Measurements from ENCODE around the gene GDF15.
"Not testable (repeated sequence)": the region's sequence is repeated elsewhere in the genome, so short reads cannot be mapped to it uniquely, and the experiment has no call there.

Gene GDF15

DNA sequence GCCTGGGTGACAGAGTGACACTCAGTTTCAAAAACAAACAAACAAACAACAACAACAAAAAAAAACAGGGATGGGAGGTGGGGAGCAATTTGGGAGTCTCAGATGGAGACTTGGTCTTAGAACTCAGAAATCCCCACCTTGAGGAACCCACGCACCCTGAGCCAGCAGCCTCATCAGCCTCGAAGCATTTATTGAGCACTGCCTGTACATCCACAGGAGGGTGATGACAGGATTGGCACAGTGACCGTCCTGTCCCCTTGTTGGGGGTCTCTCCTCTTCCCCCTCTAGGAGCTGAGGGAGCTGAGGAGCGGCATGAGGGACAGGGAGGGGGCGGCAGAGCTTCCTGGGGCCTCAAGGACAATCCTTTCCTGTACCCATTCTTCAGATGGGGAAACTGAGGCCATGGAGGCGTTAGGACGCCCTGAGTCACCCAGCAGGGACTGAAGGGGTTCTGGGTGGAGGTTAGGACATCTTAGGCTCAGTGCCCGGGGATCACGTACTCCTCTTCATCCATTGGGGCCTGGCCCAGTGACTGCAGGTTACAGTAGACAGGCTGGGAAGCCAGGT lies 5.6 kb downstream of the GDF15 start:
- Histone ChIP-seq H3K9me3 (ENCODE audit: control insufficient read depth in 1 of 2, low read length in 2 of 2) (no peaks in the 10 kb centered on the region), H3K27me3 (ENCODE audit: control insufficient read depth in 1 of 2, insufficient read depth in 2 of 2, low read length in 2 of 2) (peaks cover 0 to 5% of the 10 kb centered on the region in 2 donors), H3K36me3 (ENCODE audit: control insufficient read depth in 1 of 2, insufficient read depth in 2 of 2, low read length in 2 of 2) (peaks cover 0 to 5% of the 10 kb centered on the region in 2 donors), H3K27ac (ENCODE audit: low read depth, low read length) (no peak overlapping the region), H3K4me1 (ENCODE audit: control insufficient read depth in 1 of 2, insufficient read depth in 2 of 2, low read length in 2 of 2) (peaks cover 6 to 29% of the 10 kb centered on the region in 2 donors), H3K9ac (ENCODE audit: low read depth in 1 of 2, low read length in 2 of 2) (no peak overlapping the region), H3K4me3 (ENCODE audit: low read depth in 1 of 2, low read length in 2 of 2) (no peak overlapping the region)

DNA sequence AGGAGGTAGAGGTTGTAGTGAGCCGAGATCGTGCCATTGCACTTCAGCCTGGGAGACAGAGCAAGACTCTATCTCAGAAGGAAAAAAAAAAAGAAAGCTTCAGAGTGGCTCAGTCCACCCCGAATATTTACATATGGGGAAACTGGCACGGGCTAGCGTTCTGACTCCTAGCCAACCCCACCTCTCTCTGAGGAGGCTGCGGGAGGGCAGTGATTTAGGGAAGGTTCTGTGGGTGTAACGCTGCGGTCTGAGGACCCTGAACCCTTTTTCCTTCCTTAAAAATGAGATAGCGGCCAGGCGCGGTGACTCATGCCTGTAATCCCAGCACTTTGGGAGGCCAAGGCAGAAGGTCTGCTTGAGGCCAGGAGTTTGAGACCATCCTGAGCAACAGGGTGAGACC lies 6.5 kb downstream of the GDF15 start:
- peaks cover 6 to 12% of the 10 kb centered on the region in 2 donors for H3K27me3 ChIP-seq (ENCODE audit: control insufficient read depth in 1 of 2, insufficient read depth in 2 of 2, low read length in 2 of 2)
- H3K9ac ChIP-seq (ENCODE audit: low read depth in 1 of 2, low read length in 2 of 2): no peak overlapping the region
- H3K27ac ChIP-seq (ENCODE audit: low read depth, low read length): no peak overlapping the region
- no peaks in the 10 kb centered on the region for H3K9me3 ChIP-seq (ENCODE audit: control insufficient read depth in 1 of 2, low read length in 2 of 2)
- peaks cover 5 to 34% of the 10 kb centered on the region in 2 donors for H3K4me1 ChIP-seq (ENCODE audit: control insufficient read depth in 1 of 2, insufficient read depth in 2 of 2, low read length in 2 of 2)
- H3K36me3 ChIP-seq (ENCODE audit: control insufficient read depth in 1 of 2, insufficient read depth in 2 of 2, low read length in 2 of 2): peaks cover 0 to 5% of the 10 kb centered on the region in 2 donors
- H3K4me3 ChIP-seq (ENCODE audit: low read depth in 1 of 2, low read length in 2 of 2): no peak overlapping the region

DNA sequence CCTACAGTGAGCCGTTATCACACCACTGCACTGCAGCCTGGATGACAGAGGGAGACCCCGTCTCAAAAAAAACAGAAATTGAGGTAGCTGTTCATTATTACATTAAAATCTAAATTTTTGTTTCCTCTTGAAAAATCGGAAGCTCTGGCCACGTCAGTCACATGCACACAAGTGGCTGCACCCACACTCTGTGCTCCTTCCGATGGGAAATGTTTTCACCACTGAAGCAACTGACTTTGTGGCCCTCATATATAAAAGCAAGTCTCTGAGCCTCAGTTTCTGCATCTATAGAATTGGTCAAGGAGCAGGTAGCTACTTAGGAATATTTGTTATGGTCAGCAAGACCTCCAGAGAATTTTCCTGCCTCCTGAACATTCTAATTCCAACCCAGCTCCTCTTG lies 7.0 kb downstream of the GDF15 start:
- Histone ChIP-seq H3K4me3 (ENCODE audit: low read depth in 1 of 2, low read length in 2 of 2) (no peak overlapping the region), H3K9ac (ENCODE audit: low read depth in 1 of 2, low read length in 2 of 2) (no peak overlapping the region), H3K36me3 (ENCODE audit: control insufficient read depth in 1 of 2, insufficient read depth in 2 of 2, low read length in 2 of 2) (peaks cover 0 to 5% of the 10 kb centered on the region in 2 donors), H3K9me3 (ENCODE audit: control insufficient read depth in 1 of 2, low read length in 2 of 2) (no peaks in the 10 kb centered on the region), H3K27ac (ENCODE audit: low read depth, low read length) (no peak overlapping the region), H3K4me1 (ENCODE audit: control insufficient read depth in 1 of 2, insufficient read depth in 2 of 2, low read length in 2 of 2) (peaks cover 10 to 33% of the 10 kb centered on the region in 2 donors), H3K27me3 (ENCODE audit: control insufficient read depth in 1 of 2, insufficient read depth in 2 of 2, low read length in 2 of 2) (peaks cover 6 to 12% of the 10 kb centered on the region in 2 donors)

DNA sequence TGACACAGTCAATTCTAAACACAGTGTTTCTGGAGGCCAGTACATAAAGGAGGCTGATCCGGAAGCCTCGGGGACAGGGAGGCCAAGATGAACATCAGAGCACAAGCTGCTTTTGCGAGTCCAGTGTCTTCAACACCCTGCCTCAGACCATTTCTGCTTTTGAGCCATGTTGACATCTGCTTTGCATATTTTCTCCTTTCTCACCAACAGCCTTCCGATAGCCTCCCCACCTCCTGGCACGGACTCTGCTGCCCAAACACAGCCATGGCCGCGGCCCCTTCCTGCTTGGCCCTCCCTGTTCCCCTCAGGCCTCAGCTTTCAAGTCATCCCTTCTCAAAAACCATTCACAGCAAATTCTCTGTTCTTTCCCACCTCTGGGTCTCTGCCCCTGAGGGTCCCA lies 7.9 kb downstream of the GDF15 start:
- peaks cover 6 to 12% of the 10 kb centered on the region in 2 donors for H3K27me3 ChIP-seq (ENCODE audit: control insufficient read depth in 1 of 2, insufficient read depth in 2 of 2, low read length in 2 of 2)
- no peaks in the 10 kb centered on the region for H3K9me3 ChIP-seq (ENCODE audit: control insufficient read depth in 1 of 2, low read length in 2 of 2)
- no peak overlapping the region for H3K9ac ChIP-seq (ENCODE audit: low read depth in 1 of 2, low read length in 2 of 2)
- no peak overlapping the region for H3K27ac ChIP-seq (ENCODE audit: low read depth, low read length)
- H3K4me3 ChIP-seq (ENCODE audit: low read depth in 1 of 2, low read length in 2 of 2): peak overlapping the region in 1 of 2 donors; percentile 1
- peaks cover 0 to 5% of the 10 kb centered on the region in 2 donors for H3K36me3 ChIP-seq (ENCODE audit: control insufficient read depth in 1 of 2, insufficient read depth in 2 of 2, low read length in 2 of 2)
- H3K4me1 ChIP-seq (ENCODE audit: control insufficient read depth in 1 of 2, insufficient read depth in 2 of 2, low read length in 2 of 2): peaks cover 10 to 25% of the 10 kb centered on the region in 2 donors

DNA sequence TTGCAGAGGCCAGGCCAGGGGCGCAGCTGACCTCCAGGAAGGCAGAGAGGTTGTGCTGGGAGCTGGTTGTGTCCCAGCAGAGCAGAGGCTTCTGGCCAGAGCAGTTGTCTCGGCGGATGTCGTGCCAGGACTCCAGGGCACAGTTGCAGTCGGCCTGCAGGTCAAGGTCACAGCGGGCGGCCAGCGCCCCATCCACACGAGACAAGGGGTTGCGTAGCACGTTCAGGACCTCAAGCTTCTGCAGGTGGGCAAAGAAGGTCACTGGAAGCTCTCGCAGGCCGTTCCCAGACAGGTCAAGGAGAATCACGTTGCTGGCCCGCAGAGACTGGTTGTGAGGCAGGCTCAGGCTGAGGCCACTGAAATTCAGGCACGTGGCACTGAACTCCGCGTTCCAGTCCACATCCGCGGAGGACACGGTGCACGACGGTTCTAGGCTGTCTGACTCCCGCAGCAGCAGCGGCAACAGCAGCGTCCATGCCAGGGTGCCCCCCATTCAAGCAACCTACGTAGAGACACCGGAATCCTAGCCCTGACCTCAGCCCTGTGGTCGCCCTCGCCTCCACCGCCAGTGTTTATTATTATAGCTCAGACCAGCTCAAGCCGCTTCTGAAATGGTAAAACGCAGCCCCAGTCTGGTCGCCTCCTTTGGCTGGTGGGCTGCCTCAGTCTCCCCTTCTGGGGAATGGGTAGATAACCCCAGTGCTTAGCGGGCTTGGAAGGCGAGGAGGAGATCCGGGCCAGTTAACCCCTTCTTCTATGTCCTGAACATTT lies 10.7 kb downstream of the GDF15 start:
- Histone ChIP-seq H3K9me3 (ENCODE audit: control insufficient read depth in 1 of 2, low read length in 2 of 2) (no peaks in the 10 kb centered on the region), H3K27me3 (ENCODE audit: control insufficient read depth in 1 of 2, insufficient read depth in 2 of 2, low read length in 2 of 2) (peaks cover 6 to 12% of the 10 kb centered on the region in 2 donors), H3K4me3 (ENCODE audit: low read depth in 1 of 2, low read length in 2 of 2) (peak overlapping the region; percentile 37 to 48), H3K9ac (ENCODE audit: low read depth in 1 of 2, low read length in 2 of 2) (peak overlapping the region; percentile 10 to 43), H3K36me3 (ENCODE audit: control insufficient read depth in 1 of 2, insufficient read depth in 2 of 2, low read length in 2 of 2) (no peaks in the 10 kb centered on the region), H3K27ac (ENCODE audit: low read depth, low read length) (no peak overlapping the region), H3K4me1 (ENCODE audit: control insufficient read depth in 1 of 2, insufficient read depth in 2 of 2, low read length in 2 of 2) (peaks cover 10 to 24% of the 10 kb centered on the region in 2 donors)

DNA sequence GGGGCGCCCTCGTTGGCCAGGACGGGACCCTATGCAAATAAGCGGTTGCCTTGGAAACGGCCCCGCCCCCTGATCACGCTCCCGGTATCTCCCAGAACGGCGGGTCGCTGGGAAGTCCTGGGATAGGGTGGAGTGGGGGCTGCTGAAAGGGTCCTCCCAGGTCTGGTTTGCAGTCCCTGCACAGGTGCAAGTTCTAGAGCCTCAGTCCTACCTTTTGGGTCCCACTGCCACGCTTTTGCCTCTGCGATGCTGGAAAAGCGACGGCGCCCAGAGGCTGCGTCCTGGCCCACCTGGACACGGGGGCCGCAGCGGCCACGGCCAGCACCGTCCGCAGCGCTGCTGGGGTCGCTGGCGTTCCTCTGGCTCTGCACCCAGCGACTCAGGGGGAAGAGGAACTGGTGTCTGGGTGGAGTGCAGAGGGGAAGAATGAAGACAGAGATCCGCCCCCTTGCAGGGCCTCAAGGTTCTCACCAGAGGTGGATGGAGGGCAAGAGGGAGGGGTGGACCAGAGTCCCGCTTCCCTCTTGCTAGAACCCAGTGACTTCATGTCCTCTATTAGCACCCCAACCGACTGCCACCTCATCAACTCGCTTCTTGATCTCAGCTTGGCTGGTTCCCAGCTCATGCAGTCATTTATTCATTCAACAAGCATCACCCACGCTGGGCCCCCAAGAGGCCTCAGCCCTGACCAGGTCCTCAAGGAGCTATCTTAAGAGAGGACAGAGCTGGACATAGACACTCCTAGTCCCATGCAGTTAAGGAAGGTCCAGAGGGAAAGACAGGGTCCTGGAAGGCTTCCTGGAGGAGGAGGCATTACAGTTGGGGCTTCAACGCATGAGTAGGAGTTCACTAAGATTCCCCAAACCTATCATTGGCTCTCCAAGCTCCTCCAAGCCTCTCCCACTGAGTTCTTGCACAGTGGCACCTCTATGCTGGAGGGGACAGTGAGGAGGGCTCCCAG lies 11.6 kb downstream of the GDF15 start, which contains the start of gene LRRC25:
Gene LRRC25, minus strand, starts transcription at position 381 of the 961 bp plus-strand sequence. CDS start 659 bp downstream, outside the sequence.
- peaks cover 6 to 12% of the 10 kb centered on the region in 2 donors for H3K27me3 ChIP-seq (ENCODE audit: control insufficient read depth in 1 of 2, insufficient read depth in 2 of 2, low read length in 2 of 2)
- peak within 1 kb of the TSS; percentile 10 to 43 for H3K9ac ChIP-seq (ENCODE audit: low read depth in 1 of 2, low read length in 2 of 2)
- H3K4me3 ChIP-seq (ENCODE audit: low read depth in 1 of 2, low read length in 2 of 2): peak within 1 kb of the TSS; percentile 37 to 48
- no peak within 1 kb of the TSS for H3K27ac ChIP-seq (ENCODE audit: low read depth, low read length)
- H3K36me3 ChIP-seq (ENCODE audit: control insufficient read depth in 1 of 2, insufficient read depth in 2 of 2, low read length in 2 of 2): no peaks in the 10 kb centered on the region
- peaks cover 18 to 19% of the 10 kb centered on the region in 2 donors for H3K4me1 ChIP-seq (ENCODE audit: control insufficient read depth in 1 of 2, insufficient read depth in 2 of 2, low read length in 2 of 2)
- H3K9me3 ChIP-seq (ENCODE audit: control insufficient read depth in 1 of 2, low read length in 2 of 2): no peaks in the 10 kb centered on the region

DNA sequence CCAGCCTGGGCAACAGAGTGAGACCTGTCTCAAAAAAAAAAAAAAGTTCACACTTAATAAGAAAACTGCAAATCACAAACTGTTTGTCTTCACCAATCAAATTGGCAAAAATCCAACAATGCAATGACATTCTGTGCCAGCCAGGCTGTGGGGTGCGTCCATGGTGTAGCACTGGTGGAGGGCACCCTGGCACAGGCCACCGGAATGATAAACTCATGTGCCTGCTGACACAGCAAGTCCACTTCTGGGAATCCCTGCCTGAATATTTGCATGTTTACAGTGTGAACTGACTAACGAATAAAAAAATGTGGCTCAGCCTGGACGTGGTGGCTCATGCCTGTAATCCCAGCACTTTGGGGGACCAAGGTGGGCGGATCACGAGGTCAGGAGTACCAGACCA lies 13.1 kb downstream of the GDF15 start:
- no peak overlapping the region for H3K27ac ChIP-seq (ENCODE audit: low read depth, low read length)
- H3K4me3 ChIP-seq (ENCODE audit: low read depth in 1 of 2, low read length in 2 of 2): no peak overlapping the region
- peaks cover 6 to 12% of the 10 kb centered on the region in 2 donors for H3K27me3 ChIP-seq (ENCODE audit: control insufficient read depth in 1 of 2, insufficient read depth in 2 of 2, low read length in 2 of 2)

DNA sequence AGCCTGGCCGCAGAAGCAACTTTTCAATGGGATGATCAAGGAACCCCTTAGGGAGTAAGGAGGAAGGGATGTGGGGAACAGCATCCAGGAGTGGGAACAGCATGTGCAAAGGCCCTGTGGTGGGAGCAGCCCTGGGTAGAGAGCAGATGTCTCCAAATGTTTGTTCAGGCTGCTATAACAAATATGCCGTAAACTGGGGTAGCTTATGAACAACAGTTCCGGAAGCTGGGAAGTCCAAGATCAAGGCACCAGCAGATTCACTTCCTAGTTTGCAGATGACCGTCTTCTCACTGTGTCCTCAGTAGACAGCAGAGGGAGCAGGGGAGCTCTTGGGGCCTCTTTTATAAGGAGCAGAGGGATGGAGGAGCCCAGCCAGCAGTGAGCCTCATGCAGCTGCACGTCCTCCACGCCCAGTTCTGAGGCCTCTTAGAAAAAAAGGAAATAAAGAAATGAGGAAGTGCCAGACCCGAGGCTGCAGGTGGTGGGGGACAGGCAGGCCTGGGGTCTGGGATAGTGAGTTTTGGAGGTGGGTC lies 15.7 kb downstream of the GDF15 start:
- no peak overlapping the region for H3K4me3 ChIP-seq (ENCODE audit: low read depth in 1 of 2, low read length in 2 of 2)
- H3K9me3 ChIP-seq (ENCODE audit: control insufficient read depth in 1 of 2, low read length in 2 of 2): no peaks in the 10 kb centered on the region
- H3K27me3 ChIP-seq (ENCODE audit: control insufficient read depth in 1 of 2, insufficient read depth in 2 of 2, low read length in 2 of 2): peaks cover 6 to 7% of the 10 kb centered on the region in 2 donors
- peaks cover 9 to 20% of the 10 kb centered on the region in 2 donors for H3K4me1 ChIP-seq (ENCODE audit: control insufficient read depth in 1 of 2, insufficient read depth in 2 of 2, low read length in 2 of 2)
- H3K36me3 ChIP-seq (ENCODE audit: control insufficient read depth in 1 of 2, insufficient read depth in 2 of 2, low read length in 2 of 2): no peaks in the 10 kb centered on the region
- H3K27ac ChIP-seq (ENCODE audit: low read depth, low read length): peak overlapping the region; percentile 15
- H3K9ac ChIP-seq (ENCODE audit: low read depth in 1 of 2, low read length in 2 of 2): no peak overlapping the region

More for the DNA sequence above, 13.1 kb downstream of the GDF15 start:
- H3K4me1 ChIP-seq (ENCODE audit: control insufficient read depth in 1 of 2, insufficient read depth in 2 of 2, low read length in 2 of 2): peaks cover 13 to 20% of the 10 kb centered on the region in 2 donors
- no peaks in the 10 kb centered on the region for H3K36me3 ChIP-seq (ENCODE audit: control insufficient read depth in 1 of 2, insufficient read depth in 2 of 2, low read length in 2 of 2)
- H3K9me3 ChIP-seq (ENCODE audit: control insufficient read depth in 1 of 2, low read length in 2 of 2): no peaks in the 10 kb centered on the region
- no peak overlapping the region for H3K9ac ChIP-seq (ENCODE audit: low read depth in 1 of 2, low read length in 2 of 2)

DNA sequence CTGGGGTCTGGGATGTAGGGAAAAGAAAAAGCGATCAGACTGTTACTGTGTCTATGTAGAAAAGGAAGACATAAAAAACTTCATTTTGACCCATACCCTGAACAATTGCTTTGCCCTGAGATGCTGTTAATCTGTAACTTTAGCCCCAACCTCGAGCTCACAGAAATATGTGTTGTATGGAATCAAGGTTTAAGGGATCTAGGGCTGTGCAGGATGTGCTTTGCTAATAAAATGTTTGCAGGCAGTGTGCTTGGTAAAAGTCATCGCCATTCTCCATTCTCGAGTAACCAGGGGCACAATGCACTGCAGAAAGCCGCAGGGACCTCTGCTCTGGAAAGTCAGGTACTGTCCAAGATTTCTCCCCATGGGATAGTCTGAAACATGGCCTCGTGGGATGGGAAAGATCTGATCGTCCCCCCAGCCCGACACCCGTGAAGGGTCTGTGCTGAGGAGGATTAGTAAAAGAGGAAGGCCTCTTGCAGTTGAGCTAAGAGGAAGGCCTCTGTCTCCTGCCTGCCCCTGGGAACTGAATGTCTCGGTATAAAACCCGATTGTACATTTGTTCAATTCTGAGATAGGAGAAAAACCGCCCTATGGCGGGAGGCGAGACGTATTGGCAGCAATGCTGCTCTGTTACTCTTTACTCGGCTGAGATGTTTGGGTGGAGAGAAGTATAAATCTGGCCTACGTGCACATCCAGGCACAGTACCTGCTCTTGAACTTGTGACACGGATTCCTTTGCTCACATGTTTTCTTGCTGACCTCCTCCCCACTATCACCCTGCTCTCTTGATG lies 16.7 kb downstream of the GDF15 start:
- H3K27me3 ChIP-seq (ENCODE audit: control insufficient read depth in 1 of 2, insufficient read depth in 2 of 2, low read length in 2 of 2); H3K27ac ChIP-seq (ENCODE audit: low read depth, low read length); H3K4me3 ChIP-seq (ENCODE audit: low read depth in 1 of 2, low read length in 2 of 2); H3K36me3 ChIP-seq (ENCODE audit: control insufficient read depth in 1 of 2, insufficient read depth in 2 of 2, low read length in 2 of 2); H3K9ac ChIP-seq (ENCODE audit: low read depth in 1 of 2, low read length in 2 of 2); H3K9me3 ChIP-seq (ENCODE audit: control insufficient read depth in 1 of 2, low read length in 2 of 2): not testable (repeated sequence)
- peaks cover 0 to 12% of the 10 kb centered on the region in 2 donors for H3K4me1 ChIP-seq (ENCODE audit: control insufficient read depth in 1 of 2, insufficient read depth in 2 of 2, low read length in 2 of 2)

Measured in duodenal mucosa (tissue), 2 donors.